NCI-H2081 treated with DMSO at 0.1 percent for 48 hours (cell line): ENCODE measurements around the gene RMND5B.
"Not testable (repeated sequence)": the region's sequence is repeated elsewhere in the genome, so short reads cannot be mapped to it uniquely, and the experiment has no call there.

Experiments
- DNase-seq: peaks from one replicate; lab custom pipeline; 2025; lab: John Stamatoyannopoulos, UW

RMND5B gene, protein sequence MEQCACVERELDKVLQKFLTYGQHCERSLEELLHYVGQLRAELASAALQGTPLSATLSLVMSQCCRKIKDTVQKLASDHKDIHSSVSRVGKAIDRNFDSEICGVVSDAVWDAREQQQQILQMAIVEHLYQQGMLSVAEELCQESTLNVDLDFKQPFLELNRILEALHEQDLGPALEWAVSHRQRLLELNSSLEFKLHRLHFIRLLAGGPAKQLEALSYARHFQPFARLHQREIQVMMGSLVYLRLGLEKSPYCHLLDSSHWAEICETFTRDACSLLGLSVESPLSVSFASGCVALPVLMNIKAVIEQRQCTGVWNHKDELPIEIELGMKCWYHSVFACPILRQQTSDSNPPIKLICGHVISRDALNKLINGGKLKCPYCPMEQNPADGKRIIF

DNA sequence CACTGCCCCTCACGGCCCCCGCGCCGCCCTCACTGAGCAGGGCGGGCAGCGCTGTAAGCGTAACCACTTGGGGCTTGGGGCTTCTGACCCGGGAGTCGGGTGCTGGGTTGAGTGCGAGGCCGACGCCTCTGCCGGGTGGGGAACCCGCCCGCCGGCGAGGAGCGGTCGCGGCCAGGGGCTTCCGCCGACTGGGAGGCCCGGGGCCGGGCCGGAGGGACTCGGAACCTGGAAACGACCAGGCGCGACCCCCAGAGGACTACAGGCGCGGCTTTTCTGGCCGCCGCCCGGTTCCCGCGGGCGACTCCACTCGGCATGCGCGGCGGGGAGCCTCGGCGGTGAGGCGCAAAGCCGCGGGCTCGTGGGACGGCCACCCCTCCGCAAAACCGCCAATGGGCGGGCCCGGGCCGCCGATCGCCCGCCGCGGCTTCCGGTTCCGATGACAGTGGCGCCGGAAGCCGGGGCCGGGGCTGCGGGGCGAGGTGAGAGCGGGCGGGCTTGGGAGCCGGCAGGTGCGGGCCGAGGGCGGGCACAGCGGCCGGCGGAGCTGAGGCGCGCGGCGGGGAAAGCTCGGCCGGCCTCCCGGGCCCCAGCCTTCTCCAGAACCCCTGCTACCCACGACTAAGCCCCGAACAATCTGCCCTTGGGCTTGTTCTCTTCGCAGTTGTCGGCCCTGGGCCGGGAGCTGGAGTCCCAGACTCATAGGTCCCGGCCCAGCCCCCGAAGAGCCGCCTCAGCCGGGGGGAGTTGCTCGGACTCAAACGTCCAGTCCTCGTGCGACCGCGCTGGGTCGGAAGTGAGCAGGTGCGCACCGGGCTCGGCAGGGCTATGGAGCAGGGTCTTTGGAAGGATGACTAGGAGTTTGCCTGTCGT, at the start of gene RMND5B:
RMND5B (plus strand) TSS at position 439 of the 870 bp plus-strand sequence. CDS start 7,106 bp downstream, outside the sequence.
- peak; percentile 7 for DNase-seq

GRCh38 chr5:178081571-178082243, 49.1 kb upstream of the RMND5B start:
- no peak for DNase-seq

GRCh38 chr5:178083922-178084321, 46.9 kb upstream of the RMND5B start:
- DNase-seq = no peak

- DNase-seq = no peak
Observed at GRCh38 chr5:178085316-178085715, 45.5 kb upstream of the RMND5B start.

- no peak for DNase-seq
Observed at GRCh38 chr5:178086266-178086665, 44.5 kb upstream of the RMND5B start.

DNA sequence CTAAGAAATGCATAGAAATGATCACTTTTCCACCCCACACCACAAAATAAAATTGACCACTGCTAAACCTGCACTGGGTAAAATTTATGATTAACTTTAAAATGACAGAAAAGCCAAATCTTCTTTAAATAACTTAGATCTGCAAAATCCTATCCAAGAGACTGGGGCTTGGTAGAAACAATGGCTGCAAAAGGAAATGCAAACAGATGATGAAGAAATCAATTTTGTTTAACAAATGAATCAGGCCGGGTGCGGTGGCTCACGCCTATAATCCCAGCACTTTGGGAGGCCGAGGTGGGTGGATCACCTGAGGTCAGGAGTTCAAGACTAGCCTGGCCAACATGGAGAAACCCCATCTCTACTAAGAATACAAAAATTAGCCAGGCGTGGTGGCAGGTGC, 43.6 kb upstream of the RMND5B start:
- DNase-seq = not testable (repeated sequence)

DNA sequence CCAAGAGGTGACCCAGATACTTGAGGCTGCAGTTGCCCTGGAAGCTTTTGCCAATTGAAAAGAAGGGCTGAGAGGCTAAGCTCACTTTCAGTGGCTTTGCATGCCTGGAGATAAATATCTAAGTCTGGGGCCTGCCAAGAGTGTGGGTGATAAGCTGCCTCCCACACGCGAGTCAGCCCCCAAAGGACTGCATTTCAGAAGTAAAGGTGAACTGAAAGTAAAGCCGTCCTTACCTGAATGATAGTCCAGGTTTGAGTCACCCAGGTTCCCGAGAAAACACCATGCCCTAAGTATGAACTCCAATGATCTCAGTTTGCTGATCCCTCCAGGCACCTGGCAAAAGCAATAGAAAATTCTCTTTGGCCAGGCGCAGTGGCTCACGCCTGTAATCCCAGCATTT, 40.0 kb upstream of the RMND5B start:
- DNase-seq = no peak

DNA sequence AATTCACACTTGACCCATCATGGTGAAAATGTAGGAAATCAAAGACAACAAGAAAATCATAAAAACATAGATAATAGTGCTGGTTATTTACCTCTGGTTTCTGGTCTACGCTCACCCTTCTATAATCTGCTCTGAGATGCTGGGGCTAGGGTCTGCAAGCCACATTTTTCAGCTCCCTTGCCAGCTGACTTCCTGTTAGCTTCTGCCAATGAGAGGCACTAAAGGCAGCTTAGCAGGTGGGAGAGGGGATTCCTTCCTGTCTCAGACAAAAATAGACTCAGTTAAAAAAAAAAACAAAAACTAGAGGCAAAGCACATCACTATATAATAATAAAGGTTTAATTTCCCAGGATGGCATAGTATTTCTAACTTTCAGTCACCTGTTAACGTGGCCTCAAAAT, 37.7 kb upstream of the RMND5B start:
- DNase-seq = no peak

GRCh38 chr5:178094345-178094744, 36.5 kb upstream of the RMND5B start:
- DNase-seq = no peak

GRCh38 chr5:178098685-178099084, 32.1 kb upstream of the RMND5B start:
- no peak for DNase-seq

DNA sequence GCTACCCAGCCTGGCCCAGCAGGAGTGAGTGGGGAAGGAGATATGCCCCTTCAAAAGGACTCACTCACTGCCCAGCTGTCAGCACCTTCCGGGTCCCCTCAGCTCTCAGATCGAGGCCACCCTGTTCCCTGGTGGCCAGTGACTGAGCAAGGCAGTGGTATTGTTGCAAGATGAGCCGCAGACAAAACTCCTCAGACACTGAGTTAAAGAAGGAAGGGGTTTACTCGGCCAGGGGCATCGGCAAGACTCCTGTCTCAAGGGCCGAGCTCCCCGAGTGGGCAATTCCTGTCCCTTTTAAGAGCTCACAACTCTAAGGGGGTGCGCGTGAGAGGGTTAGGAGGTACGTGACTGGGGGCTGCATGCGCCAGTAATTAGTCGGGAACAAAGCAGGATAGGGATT, 27.2 kb upstream of the RMND5B start:
- DNase-seq = no peak

DNA sequence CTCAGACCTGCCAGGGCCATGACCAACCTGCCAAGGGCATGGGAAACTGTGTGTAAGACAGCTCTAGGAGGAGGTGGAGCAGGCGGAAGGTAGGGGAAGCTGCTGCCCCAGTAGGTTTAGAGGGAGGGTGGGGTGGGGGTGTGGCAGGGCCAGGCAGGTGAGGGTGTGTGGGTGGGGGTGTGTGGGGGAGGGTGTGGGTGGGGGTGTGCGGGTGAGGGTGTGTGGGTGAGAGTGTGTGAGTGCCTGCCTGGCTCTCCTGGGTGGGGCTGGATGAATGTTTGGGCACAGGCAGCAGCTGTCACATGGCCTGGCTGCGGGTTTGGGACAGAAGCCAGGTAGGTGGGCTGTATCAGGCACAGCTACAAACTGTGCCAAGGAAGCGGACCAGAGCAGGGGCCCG, 26.3 kb upstream of the RMND5B start:
- no peak for DNase-seq

GRCh38 chr5:178106086-178106485, 24.7 kb upstream of the RMND5B start:
- no peak for DNase-seq

- no peak for DNase-seq
Observed at GRCh38 chr5:178106556-178107239, 24.1 kb upstream of the RMND5B start.

DNA sequence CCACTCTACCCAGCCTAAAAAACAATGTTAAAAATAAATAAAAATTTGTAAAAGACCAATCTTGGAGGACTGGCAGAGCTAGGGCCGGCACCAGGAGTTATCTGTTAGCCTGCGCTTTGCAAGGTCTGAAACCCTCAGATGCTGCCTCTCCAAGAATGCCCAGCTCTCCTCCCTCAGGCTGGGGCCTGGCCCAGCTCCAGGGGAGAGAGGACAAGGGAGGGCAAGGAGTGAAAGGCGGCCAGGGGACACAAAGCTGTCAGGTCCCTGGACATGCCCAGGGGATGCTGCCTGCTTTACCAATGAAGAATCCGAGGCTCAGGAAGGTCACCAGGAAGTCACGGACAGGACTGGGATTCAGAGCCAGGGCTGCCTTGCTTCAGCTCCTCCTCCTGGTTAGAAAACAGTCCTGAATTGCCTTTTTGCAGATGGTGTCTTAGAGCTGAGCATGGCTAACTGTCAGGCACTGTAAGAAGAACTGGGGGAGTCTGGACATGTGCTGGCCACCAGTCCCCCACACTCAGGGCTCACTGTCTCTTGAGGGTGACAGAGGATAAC, 23.0 kb upstream of the RMND5B start:
- no peak for DNase-seq

DNA sequence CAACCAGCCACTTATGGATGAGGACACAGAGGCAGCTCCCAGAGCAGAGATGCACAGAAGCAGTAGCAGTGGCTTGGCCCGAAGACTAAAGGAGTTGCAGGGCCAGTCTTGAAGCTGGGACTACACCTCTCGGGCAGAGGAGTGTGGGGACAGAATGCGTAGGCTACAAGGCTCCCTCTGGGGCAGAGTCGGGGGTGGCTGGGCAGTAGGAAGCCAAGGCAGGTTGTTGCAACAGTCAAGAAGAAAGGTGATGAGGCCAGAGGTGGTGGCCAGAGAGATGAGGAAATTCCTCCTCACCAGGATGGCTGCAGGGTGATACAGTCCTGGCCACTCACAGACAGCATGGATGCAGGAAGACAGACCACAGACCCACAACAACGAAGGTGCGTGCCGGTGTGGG, 22.4 kb upstream of the RMND5B start:
- no peak for DNase-seq

DNA sequence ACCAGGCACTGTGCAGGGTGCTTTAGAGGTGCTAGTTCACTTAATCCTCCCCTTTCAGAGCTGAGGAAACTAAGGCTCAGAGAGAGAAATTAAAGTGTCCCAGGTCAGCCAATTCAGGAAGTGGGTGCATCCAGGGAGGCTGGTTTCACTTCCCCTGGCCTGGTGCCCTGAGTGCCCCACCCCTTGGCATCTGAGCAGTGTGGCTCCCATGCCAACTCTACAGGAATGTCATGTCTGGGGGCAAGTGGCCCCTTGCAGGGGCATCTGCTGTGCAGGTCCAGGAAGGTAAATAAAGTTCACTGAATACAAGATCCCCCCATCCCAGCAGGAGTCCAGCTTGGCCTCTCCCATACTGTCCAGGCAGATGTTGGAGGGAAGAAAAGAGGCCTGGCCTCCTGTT, 21.8 kb upstream of the RMND5B start:
- DNase-seq = no peak

- DNase-seq = no peak
Observed at GRCh38 chr5:178110511-178110910, 20.3 kb upstream of the RMND5B start.

- no peak for DNase-seq
Observed at GRCh38 chr5:178111925-178112324, 18.9 kb upstream of the RMND5B start.

GRCh38 chr5:178112545-178112944, 18.3 kb upstream of the RMND5B start:
- DNase-seq = no peak

GRCh38 chr5:178113141-178113787, 17.6 kb upstream of the RMND5B start, which contains the start of gene N4BP3:
TSS of gene N4BP3 (plus strand) at chr5:178113532. CDS start at chr5:178119584, 6,052 bp downstream.
- DNase-seq = no peak
